ENCODE results near the gene CNPPD1.

Gene CNPPD1

GRCh38 chr2:219176818-219177551 lies at the start of gene CNPPD1:
TSS of gene CNPPD1 (minus strand) at chr2:219176925. CDS start at chr2:219176828, 97 bp downstream.
- peak; percentile 47 for DNase-seq

GRCh38 chr2:219225350-219225749 lies 48.6 kb upstream of the CNPPD1 start:
- no peak for DNase-seq

- no peak for DNase-seq
Observed at GRCh38 chr2:219223831-219224610, 47.3 kb upstream of the CNPPD1 start.

DNA sequence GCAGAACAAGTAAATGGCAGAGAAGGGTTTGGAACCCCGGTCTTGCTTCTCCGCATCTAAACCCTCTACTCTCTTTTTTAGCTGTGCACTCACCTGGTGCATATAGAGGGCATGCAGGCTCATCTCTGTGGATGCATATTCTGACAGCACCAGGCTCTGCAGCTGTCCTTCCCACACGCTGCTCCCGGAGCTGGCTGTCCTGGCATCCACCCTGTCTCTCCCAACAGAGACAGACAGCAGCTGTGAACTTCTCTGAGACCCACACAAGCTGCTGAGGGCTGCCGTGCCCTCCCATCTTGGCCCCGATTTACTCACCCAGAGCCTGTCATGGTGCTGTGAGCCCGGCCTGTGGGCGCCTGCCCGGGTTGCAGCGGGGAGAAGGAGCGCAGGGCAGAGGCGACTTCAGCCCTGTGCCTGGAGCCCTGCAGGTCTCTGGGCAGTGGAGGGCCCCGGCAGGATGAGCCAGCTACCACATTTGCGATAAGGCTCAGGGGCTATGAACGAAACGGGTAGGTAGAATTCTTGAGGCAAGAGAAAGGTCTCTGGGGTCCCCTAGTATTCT lies 45.3 kb upstream of the CNPPD1 start:
- no peak for DNase-seq

- DNase-seq = no peak
Observed at GRCh38 chr2:219220652-219221402, 44.1 kb upstream of the CNPPD1 start.

DNA sequence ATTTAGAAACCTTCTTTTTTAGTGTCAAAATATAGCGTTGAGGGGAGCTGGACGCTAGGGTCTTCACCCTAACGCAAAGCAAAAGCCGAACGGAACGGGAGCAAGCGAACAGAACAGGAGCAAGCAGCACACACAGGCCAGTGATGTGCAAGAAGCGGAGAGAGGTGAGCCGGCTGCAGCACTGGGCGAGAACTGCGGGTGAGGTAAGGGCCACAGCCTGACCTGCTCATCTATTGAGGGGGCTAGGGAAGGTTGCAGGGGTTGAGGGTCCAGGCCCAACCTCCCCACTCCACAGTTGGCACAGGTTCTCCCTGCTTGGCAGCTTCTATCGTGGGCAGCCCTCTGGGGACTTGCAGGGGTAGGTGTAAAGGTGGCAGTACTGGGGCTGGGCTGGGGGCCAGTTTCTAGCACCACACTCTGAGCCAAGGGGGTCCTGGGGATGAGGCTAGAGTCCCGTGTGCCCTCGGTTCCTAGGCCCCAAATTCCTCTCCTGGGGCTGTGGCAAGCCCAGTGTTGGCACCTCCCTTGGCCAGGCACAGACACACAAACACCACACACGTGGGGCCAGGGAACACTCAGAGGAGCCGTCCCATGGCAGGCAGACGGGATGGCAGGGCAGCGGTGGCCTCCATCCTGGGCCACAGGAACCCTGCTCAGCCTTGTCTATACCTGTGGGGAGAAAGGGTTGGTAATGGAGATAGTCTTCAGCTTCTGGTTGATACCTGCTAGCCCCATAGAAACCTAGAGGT lies 43.2 kb upstream of the CNPPD1 start:
- DNase-seq = no peak

- no peak for DNase-seq
Observed at GRCh38 chr2:219218732-219219701, 42.3 kb upstream of the CNPPD1 start, which contains the start of gene ABCB6. TSS of gene ABCB6 (minus strand) at chr2:219218958. CDS start at chr2:219218673, 285 bp downstream.

DNA sequence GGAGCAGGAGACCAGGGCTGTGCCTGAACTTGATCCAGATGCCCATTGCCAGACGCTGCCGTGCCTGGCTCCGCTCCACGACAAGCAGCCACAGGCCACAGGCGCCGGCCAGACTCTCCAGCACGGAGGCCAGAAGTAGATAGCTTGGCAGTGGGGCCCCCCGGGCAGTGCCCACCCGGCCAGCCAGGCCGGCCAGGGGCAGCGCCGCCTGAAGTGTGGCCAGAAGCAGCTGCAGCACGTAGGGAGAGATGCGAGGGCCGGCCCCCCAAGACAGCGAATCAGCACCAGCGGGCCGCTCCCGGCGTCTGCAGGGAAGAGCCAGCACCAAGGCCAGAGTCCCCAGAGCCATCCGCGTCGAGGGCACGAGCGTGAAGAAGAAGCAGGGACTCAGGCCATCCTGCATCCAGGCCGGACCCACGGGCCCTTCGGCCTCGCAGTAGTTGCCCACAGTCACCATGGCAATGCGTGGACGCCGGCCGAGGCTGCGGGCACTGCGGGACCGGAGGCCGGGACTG lies 41.5 kb upstream of the CNPPD1 start:
- no peak for DNase-seq

DNA sequence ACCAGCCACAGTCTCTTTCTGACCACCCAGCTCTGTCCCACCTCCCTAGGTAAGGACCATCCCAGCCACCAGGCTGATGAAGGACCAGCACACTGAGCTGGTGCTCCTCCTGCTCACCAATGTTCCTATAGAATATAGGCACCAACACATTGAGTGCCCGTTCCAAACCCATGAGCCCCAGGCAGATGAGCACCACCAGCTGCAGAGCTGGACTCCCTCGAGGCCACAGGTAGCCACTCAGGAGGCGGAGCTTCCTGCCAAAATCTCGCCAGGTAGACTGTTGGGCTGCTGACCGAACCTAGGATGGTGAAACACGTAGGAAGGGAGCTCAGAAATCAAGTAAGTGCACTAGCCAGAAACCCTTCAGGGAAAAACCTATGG lies 39.8 kb upstream of the CNPPD1 start:
- no peak for DNase-seq

DNA sequence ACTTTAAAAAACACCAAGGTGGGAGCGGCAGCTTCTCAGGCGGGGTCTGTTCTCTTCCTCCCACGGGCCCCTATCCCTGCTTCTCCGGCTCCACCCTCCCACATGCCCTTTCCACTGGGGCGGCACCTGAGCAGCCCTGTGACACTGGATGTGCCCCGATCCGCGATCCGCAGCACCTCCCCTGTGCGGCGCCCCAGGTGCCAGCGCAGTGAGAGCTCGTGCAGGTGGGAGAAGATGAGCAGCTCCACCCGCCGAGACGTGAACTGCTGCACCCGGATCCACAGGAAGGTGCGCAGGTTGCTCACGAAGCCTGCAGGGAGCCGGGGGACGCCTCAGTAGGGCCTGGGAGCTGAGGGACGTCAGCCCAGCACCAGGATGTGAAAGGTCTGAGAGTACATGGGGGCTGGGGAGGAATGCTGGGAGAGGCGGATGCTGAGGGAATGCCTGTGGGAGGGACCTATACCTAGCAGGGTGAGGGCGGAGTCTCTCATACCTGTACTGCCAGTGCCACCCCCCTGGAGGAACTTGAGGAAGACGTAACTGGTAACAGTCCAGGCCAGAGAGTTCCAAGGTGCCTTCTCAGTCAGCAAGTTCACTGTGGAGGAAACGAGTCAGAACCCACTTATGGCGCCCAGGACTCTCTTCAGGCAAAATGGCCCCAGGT lies 39.3 kb upstream of the CNPPD1 start:
- no peak for DNase-seq

DNA sequence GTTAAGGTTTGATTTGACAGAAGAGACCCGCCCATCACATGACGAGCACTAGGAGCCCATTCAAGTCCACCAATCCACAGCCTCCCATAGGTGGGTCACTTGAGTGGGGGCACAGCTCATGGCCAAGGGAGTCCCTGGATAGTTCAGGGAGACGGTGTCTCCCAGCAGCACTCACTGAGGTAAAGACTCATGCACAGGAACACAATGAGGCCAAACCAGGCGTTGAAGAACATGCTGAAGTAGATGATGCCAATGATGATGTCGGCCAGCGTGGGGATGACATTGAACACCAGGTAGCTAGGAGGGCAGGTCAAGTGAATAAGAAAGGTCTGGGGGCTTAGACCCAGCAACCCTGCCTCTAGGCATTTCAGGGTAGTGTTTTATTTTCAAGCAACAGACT lies 38.1 kb upstream of the CNPPD1 start:
- DNase-seq = no peak

DNA sequence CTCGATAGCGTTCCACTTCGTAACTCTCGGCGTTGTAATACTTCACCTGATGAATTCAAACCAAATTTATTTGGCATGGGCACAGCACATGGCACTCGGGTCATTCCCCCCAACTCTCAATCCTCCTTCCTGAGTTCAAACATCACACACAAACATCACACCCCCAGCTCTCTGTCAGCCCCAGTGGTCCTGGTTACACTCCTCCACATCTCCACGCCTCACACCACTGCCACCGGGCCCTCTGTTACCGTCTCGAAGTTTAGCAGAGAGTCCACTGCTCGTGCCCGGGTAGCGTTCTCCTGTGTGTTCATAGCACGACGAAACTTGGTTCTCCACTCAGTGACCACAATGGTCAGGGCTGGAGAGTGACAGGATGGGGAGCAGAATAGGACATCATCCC lies 37.4 kb upstream of the CNPPD1 start:
- DNase-seq = no peak

- DNase-seq = no peak
Observed at GRCh38 chr2:219213486-219214071, 36.9 kb upstream of the CNPPD1 start.

- DNase-seq = no peak
Observed at GRCh38 chr2:219213026-219213415, 36.3 kb upstream of the CNPPD1 start.

- no peak for DNase-seq
Observed at GRCh38 chr2:219210886-219211362, 34.2 kb upstream of the CNPPD1 start.

GRCh38 chr2:219210196-219210885 lies 33.6 kb upstream of the CNPPD1 start:
- DNase-seq = no peak

DNA sequence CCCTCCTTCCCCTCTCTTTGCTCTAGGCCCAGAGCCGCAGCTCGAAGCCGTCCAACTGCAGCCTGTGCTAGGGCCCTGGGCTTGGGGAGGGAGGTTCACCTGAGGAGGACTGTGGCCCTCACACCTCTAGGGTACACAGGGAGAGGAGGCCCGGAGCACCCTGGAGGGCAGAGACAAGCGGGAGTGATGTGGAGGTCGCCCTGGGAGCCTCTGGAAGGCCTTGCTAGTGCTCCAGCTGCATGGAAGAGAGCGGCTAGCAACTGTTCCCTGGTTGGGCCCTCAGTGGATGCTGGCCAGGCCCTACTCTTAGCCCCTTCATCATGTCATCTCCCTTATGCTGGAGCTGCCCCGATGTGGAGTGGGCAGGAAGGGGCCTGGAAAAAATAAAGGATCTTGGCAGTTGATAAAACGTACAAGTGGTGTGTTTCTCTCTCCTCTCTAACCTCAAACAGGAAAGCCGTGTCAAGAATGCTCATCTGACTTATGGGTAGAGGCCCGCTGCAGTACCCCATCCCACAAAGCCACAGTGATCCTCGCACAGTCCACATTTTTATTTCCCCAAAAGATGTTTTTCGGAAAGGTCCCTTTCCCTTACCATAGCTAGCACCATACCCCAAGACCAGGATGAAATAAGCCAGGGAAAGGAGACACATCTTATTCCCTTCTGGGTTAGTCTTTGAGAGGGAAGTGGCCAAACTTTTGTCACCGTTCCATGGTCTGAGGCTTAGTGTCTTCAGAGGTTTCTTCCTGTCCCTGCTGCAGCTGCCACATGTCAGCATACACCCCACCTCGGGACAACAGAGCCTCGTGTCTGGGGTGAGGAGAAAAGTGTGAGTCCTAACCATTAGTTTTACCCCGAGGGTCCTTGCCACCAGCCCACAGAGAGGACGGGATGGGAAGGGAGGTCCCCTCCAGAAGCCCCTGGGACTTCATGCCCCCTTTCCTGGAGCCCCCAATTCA lies 32.8 kb upstream of the CNPPD1 start:
- no peak for DNase-seq

All from SIG-M5 (cell line).